HG02798 (cell line): ENCODE measurements around the gene KMT2C.
"Not testable (repeated sequence)": the region's sequence is repeated elsewhere in the genome, so short reads cannot be mapped to it uniquely, and the experiment has no call there.

Experiments used
- ATAC-seq: cut with Tn5 transposase; IDR thresholded peaks from one replicate; pipeline ENCODE4 v1.9.1; 2021; ENCODE audit warnings: mild to moderate bottlenecking; ENCODE audit not compliant: unreplicated experiment, poor library complexity

The KMT2C gene

GRCh38 chr7:152236306-152236705 is 199.5 kb downstream of the KMT2C start:
- not testable (repeated sequence) for ATAC-seq

GRCh38 chr7:152234421-152234820 is 201.4 kb downstream of the KMT2C start:
- not testable (repeated sequence) for ATAC-seq

GRCh38 chr7:152231089-152231488 is 204.7 kb downstream of the KMT2C start:
- ATAC-seq = no peak

GRCh38 chr7:152219556-152219955 is 216.2 kb downstream of the KMT2C start:
- not testable (repeated sequence) for ATAC-seq

GRCh38 chr7:152208766-152209165 is 227.0 kb downstream of the KMT2C start:
- not testable (repeated sequence) for ATAC-seq

- ATAC-seq = not testable (repeated sequence)
These were observed 231.4 kb downstream of the KMT2C start for GRCh38 chr7:152204417-152204816.

GRCh38 chr7:152203095-152203494 is 232.7 kb downstream of the KMT2C start:
- no peak for ATAC-seq

- ATAC-seq = no peak
These were observed 233.7 kb downstream of the KMT2C start for GRCh38 chr7:152202056-152202455.

GRCh38 chr7:152200395-152200794 is 235.4 kb downstream of the KMT2C start:
- ATAC-seq = no peak

- no peak for ATAC-seq
These were observed 239.4 kb downstream of the KMT2C start for GRCh38 chr7:152196391-152196790.

- ATAC-seq = no peak
These were observed 241.9 kb downstream of the KMT2C start for GRCh38 chr7:152193880-152194279.

GRCh38 chr7:152189061-152189460 is 246.7 kb downstream of the KMT2C start:
- ATAC-seq = no peak

- ATAC-seq = no peak
These were observed 250.2 kb downstream of the KMT2C start for GRCh38 chr7:152185558-152185957.

GRCh38 chr7:152180587-152180986 is 255.2 kb downstream of the KMT2C start:
- ATAC-seq = no peak

- no peak for ATAC-seq
These were observed 255.8 kb downstream of the KMT2C start for GRCh38 chr7:152180048-152180447.

- no peak for ATAC-seq
These were observed 257.3 kb downstream of the KMT2C start for GRCh38 chr7:152178405-152179058.

- ATAC-seq = no peak
These were observed 258.0 kb downstream of the KMT2C start for GRCh38 chr7:152177681-152178404.

GRCh38 chr7:152176797-152177196 is 259.0 kb downstream of the KMT2C start:
- no peak for ATAC-seq

- ATAC-seq = no peak
These were observed 262.3 kb downstream of the KMT2C start for GRCh38 chr7:152173372-152174070.

GRCh38 chr7:152162287-152162686 is 273.5 kb downstream of the KMT2C start:
- ATAC-seq = no peak

- ATAC-seq = no peak
These were observed 274.6 kb downstream of the KMT2C start for GRCh38 chr7:152161171-152161570.
